SW480 (cell line): Measurements from ENCODE around the gene ACTG2.

ENCODE experiments used
- DNase-seq: peaks from one replicate; pipeline ENCODE4 v3.0.0-alpha.2; 2016; ENCODE audit warnings: low spot score

The ACTG2 gene

GRCh38 chr2:73914667-73915066 is 21.9 kb downstream of the ACTG2 start:
- DNase-seq, result no peak

- no peak for DNase-seq
Observed at GRCh38 chr2:73915437-73915993, 22.7 kb downstream of the ACTG2 start.

GRCh38 chr2:73916666-73917065 is 23.9 kb downstream of the ACTG2 start:
- DNase-seq, result no peak

- DNase-seq, result no peak
Observed at GRCh38 chr2:73917296-73917695, 24.5 kb downstream of the ACTG2 start.

- no peak for DNase-seq
Observed at GRCh38 chr2:73917696-73918207, 24.9 kb downstream of the ACTG2 start.

- no peak for DNase-seq
Observed at GRCh38 chr2:73918856-73919255, 26.0 kb downstream of the ACTG2 start.

- DNase-seq, result no peak
Observed at GRCh38 chr2:73919596-73920228, 26.9 kb downstream of the ACTG2 start.

GRCh38 chr2:73920577-73921545 is 28.1 kb downstream of the ACTG2 start:
- DNase-seq, result peak; percentile 36

GRCh38 chr2:73921581-73921980 is 28.8 kb downstream of the ACTG2 start:
- no peak for DNase-seq

- no peak for DNase-seq
Observed at GRCh38 chr2:73922681-73923080, 29.9 kb downstream of the ACTG2 start.

- peak; percentile 50 for DNase-seq
Observed at GRCh38 chr2:73925033-73925704, 32.4 kb downstream of the ACTG2 start.

- peak; percentile 85 for DNase-seq
Observed at GRCh38 chr2:73925853-73926492, 33.2 kb downstream of the ACTG2 start.

GRCh38 chr2:73926493-73927327 is 33.9 kb downstream of the ACTG2 start, which contains the start of gene DGUOK:
Gene DGUOK (plus strand): TSS chr2:73926880. CDS start chr2:73926911, 31 bp downstream.
- DNase-seq, result peak; percentile 100

- DNase-seq, result no peak
Observed at GRCh38 chr2:73927344-73927743, 34.5 kb downstream of the ACTG2 start.

GRCh38 chr2:73928963-73929347 is 36.1 kb downstream of the ACTG2 start:
- DNase-seq, result no peak

GRCh38 chr2:73930386-73930785 is 37.6 kb downstream of the ACTG2 start:
- no peak for DNase-seq

- DNase-seq, result no peak
Observed at GRCh38 chr2:73931531-73932500, 39.0 kb downstream of the ACTG2 start.

- no peak for DNase-seq
Observed at GRCh38 chr2:73933194-73933593, 40.4 kb downstream of the ACTG2 start.

- no peak for DNase-seq
Observed at GRCh38 chr2:73935641-73936040, 42.8 kb downstream of the ACTG2 start.
